ENCODE data around the gene KIF1B.

The KIF1B gene

DNA sequence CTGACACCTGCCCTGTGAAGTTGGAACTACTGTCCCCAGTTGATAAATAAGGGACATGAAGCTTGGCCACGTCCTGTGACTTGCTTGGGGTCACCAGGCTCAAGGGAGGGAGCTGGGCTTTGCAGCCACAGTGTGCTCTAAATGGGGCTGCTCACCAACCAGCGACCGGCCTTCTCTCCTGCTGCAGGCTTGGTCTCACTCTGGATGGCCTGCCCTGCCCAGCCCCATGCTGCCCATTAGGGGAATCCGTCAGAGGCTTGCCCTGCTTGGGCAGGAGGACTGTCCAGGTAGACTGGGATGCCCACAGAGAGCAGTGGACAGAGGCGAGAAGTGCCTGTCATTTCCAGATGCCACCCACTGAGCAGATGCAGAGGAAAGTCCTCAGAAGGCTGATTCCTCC lies 218.6 kb downstream of the KIF1B start:
- no peaks in the 10 kb centered on the region for H3K27me3 ChIP-seq (ENCODE audit: low read length)
- H3K9ac ChIP-seq (ENCODE audit: low read length), result no peak overlapping the region
- TF ChIP-seq EZH2phosphoT487 (conservative IDR thresholded peaks at IDR 0.05; ENCODE audit: low read length), result no peak
- TF ChIP-seq, protein P1, sequence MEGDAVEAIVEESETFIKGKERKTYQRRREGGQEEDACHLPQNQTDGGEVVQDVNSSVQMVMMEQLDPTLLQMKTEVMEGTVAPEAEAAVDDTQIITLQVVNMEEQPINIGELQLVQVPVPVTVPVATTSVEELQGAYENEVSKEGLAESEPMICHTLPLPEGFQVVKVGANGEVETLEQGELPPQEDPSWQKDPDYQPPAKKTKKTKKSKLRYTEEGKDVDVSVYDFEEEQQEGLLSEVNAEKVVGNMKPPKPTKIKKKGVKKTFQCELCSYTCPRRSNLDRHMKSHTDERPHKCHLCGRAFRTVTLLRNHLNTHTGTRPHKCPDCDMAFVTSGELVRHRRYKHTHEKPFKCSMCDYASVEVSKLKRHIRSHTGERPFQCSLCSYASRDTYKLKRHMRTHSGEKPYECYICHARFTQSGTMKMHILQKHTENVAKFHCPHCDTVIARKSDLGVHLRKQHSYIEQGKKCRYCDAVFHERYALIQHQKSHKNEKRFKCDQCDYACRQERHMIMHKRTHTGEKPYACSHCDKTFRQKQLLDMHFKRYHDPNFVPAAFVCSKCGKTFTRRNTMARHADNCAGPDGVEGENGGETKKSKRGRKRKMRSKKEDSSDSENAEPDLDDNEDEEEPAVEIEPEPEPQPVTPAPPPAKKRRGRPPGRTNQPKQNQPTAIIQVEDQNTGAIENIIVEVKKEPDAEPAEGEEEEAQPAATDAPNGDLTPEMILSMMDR (IDR thresholded peaks at IDR 0.05; ENCODE audit: insufficient read depth, low read length, poor library complexity, severe bottlenecking), result no peak
- no peak overlapping the region for H3K4me2 ChIP-seq (ENCODE audit: low read depth, low read length, poor library complexity, severe bottlenecking)
- 0 out of 2 replicates have a peak, but pooled peaks cover 3% of the 10 kb centered on the region for H3F3A ChIP-seq (ENCODE audit: insufficient read depth)
- H2AFZ ChIP-seq (ENCODE audit: low read depth, low read length, severe bottlenecking), result no peak overlapping the region
- no peaks in the 10 kb centered on the region for H3K9me2 ChIP-seq (replicated peaks; ENCODE audit: insufficient read depth, low read length)
- H3K4me3 ChIP-seq (ENCODE audit: insufficient read depth, low read length, poor library complexity, severe bottlenecking), result no peak overlapping the region
- H3K27ac ChIP-seq (ENCODE audit: low read depth, low read length), result no peak overlapping the region
- H3K79me2 ChIP-seq (ENCODE audit: insufficient read depth, low read length), result no peaks in the 10 kb centered on the region
- H3K9me3 ChIP-seq (ENCODE audit: insufficient read depth, low read length), result no peaks in the 10 kb centered on the region
- no peaks in the 10 kb centered on the region for H3K36me3 ChIP-seq (ENCODE audit: low read length)
- H4K20me1 ChIP-seq (ENCODE audit: low read depth, low read length), result no peaks in the 10 kb centered on the region

DNA sequence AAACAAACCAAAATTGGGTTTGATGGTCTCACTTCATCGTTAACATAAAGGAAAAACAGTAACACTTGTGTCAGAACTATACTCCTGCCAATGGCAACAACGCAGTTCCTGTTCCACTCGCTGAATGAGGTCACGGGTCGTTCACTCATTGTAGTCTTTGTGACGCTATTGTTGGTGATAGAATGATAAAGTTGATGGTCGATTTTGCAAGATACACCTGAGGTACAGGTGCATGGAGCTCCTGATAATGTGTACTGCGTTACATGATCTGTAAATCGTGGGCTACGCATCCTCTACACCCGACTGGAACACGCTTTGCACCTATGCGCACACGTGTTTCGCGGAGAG lies 219.5 kb downstream of the KIF1B start:
- H3K9me2 ChIP-seq (replicated peaks; ENCODE audit: insufficient read depth, low read length), result no peaks in the 10 kb centered on the region
- H3K4me2 ChIP-seq (ENCODE audit: low read depth, low read length, poor library complexity, severe bottlenecking), result peak overlapping the region; percentile 95
- no peaks in the 10 kb centered on the region for H3K9me3 ChIP-seq (ENCODE audit: insufficient read depth, low read length)
- TF ChIP-seq, protein P1 (IDR thresholded peaks at IDR 0.05; ENCODE audit: insufficient read depth, low read length, poor library complexity, severe bottlenecking), result no peak
- peak overlapping the region; percentile 88 for H3K9ac ChIP-seq (ENCODE audit: low read length)
- no peaks in the 10 kb centered on the region for H3K27me3 ChIP-seq (ENCODE audit: low read length)
- peak overlapping the region; percentile 90 for H3K4me3 ChIP-seq (ENCODE audit: insufficient read depth, low read length, poor library complexity, severe bottlenecking)
- H2AFZ ChIP-seq (ENCODE audit: low read depth, low read length, severe bottlenecking), result peak overlapping the region; percentile 96
- no peaks in the 10 kb centered on the region for H3K36me3 ChIP-seq (ENCODE audit: low read length)
- no peaks in the 10 kb centered on the region for H4K20me1 ChIP-seq (ENCODE audit: low read depth, low read length)
- H3F3A ChIP-seq (ENCODE audit: insufficient read depth), result no peaks in the 10 kb centered on the region
- H3K79me2 ChIP-seq (ENCODE audit: insufficient read depth, low read length), result no peaks in the 10 kb centered on the region
- peak overlapping the region; percentile 83; the same call in 1 of the 2 replicates for H3K27ac ChIP-seq (ENCODE audit: low read depth, low read length)

DNA sequence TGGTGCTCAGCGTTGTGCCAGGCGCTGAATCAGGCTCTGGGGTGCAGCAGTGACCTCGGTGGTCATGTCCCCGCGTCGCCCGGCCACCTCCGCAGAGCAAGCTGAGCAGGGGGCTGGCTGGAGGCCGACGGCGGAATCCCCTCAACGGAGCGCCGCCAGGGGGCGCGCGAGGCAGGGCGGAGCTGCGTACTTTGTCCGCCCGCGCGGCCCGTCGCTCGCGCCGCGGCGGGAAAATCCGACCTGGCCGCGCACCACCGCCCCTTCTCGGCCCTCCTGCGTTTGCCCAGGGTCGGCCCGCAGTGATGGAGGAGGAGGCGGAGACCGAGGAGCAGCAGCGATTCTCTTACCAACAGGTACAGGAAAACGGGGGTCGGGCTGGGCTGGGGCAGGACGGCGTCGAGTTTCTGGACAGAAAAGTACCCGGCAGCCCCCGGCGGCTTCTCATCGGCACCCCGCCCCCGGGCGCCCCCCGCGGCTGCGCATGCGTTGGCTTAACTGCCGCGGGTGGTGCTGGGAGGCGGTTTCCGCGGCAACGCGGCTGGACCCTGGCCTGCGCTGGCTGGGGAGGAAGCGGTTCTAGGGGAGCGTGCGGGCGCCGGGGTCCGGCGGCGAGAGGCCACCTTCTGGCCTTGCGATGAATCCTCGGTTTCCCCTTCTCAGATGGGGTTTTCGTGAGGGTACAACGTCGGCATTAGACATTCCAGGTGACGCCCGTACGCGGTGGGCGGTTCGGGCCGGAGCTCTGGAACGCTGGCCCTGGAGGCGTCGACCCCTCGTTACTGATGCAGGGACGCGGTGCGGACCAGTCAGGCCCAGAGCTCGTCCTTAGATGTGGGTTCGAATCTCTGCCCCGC lies 220.1 kb downstream of the KIF1B start, which contains the start of gene CENPS:
Gene CENPS, plus strand, starts transcription at position 218 of the 854 bp plus-strand sequence. Its CDS starts 85 bp downstream, at position 303.
- H4K20me1 ChIP-seq (ENCODE audit: low read depth, low read length), result no peaks in the 10 kb centered on the region
- H3K4me2 ChIP-seq (ENCODE audit: low read depth, low read length, poor library complexity, severe bottlenecking), result peak within 1 kb of the TSS; percentile 95
- no peaks in the 10 kb centered on the region for H3F3A ChIP-seq (ENCODE audit: insufficient read depth)
- no peaks in the 10 kb centered on the region for H3K9me3 ChIP-seq (ENCODE audit: insufficient read depth, low read length)
- H3K36me3 ChIP-seq (ENCODE audit: low read length), result no peaks in the 10 kb centered on the region
- H3K9me2 ChIP-seq (replicated peaks; ENCODE audit: insufficient read depth, low read length), result no peaks in the 10 kb centered on the region
- H3K79me2 ChIP-seq (ENCODE audit: insufficient read depth, low read length), result no peaks in the 10 kb centered on the region
- TF ChIP-seq, protein P1 (IDR thresholded peaks at IDR 0.05; ENCODE audit: insufficient read depth, low read length, poor library complexity, severe bottlenecking), result peak; percentile 74
- no peak for TF ChIP-seq EZH2phosphoT487 (conservative IDR thresholded peaks at IDR 0.05; ENCODE audit: low read length)
- H3K4me3 ChIP-seq (ENCODE audit: insufficient read depth, low read length, poor library complexity, severe bottlenecking), result peak within 1 kb of the TSS; percentile 90
- no peaks in the 10 kb centered on the region for H3K27me3 ChIP-seq (ENCODE audit: low read length)
- H3K9ac ChIP-seq (ENCODE audit: low read length), result peak within 1 kb of the TSS; percentile 88
- peak within 1 kb of the TSS; percentile 83 for H3K27ac ChIP-seq (ENCODE audit: low read depth, low read length)
- H2AFZ ChIP-seq (ENCODE audit: low read depth, low read length, severe bottlenecking), result peak within 1 kb of the TSS; percentile 96
